Suprapubic skin (tissue), 4 donors: ENCODE measurements around the gene UBA5. TPM values are rescaled to one million over a fixed set of nuclear protein-coding genes. Genes with fewer than 3 reads are reported as not detected.

Source experiments
- DNase-seq, 2 donors: peaks; one replicate each; pipeline ENCODE4 v3.0.0-alpha.2; 2019; ENCODE audit warnings: low spot score in 2 of 2
- H3K27ac ChIP-seq: fragments of 200-600 bp; sonication (generic); one replicate; pipeline ENCODE4 v1.5.1; 2019
- H3K27me3 ChIP-seq: fragments of 200-600 bp; sonication (generic); one replicate; pipeline ENCODE4 v1.5.1; 2019
- H3K36me3 ChIP-seq: fragments of 200-600 bp; sonication (generic); one replicate; pipeline ENCODE4 v1.5.1; 2019
- H3K4me1 ChIP-seq: fragments of 200-600 bp; sonication (generic); one replicate; pipeline ENCODE4 v1.5.1; 2019
- H3K4me3 ChIP-seq: fragments of 200-600 bp; sonication (generic); one replicate; pipeline ENCODE4 v1.5.1; 2019; ENCODE audit warnings: mild to moderate bottlenecking
- H3K9me3 ChIP-seq: fragments of 200-600 bp; sonication (generic); one replicate; pipeline ENCODE4 v1.5.1; 2019
- EP300 ChIP-seq: sonication (generic); formaldehyde crosslinking; IDR thresholded peaks from one replicate; pipeline ENCODE4 v1.6.1; 2017; ENCODE audit warnings: antibody characterized with exemption
- POLR2A ChIP-seq, 2 donors: fragments of 450-650 bp; IDR thresholded peaks; one replicate each; pipeline ENCODE4 v1.6.1; 2017; ENCODE audit warnings: antibody characterized with exemption in 2 of 2, mild to moderate bottlenecking in 2 of 2, moderate library complexity in 2 of 2
- POLR2AphosphoS5 ChIP-seq, 3 donors: sonication (generic); formaldehyde crosslinking; IDR thresholded peaks; one replicate each; pipeline ENCODE4 v1.6.1; 2017; ENCODE audit warnings: antibody characterized with exemption in 3 of 3
- WGBS: methylation state at CpG from one replicate; pipeline ENCODE4 v1.1.5; 2018; 5-methylcytosine and 5-hydroxymethylcytosine counted together
- total RNA-seq, 4 donors: library from RNA; depleted of rRNA; stranded (reverse); fragments of >200 nt; gene quantifications; one replicate each; pipeline ENCODE4 v1.1.0, GENCODE V29; 2016
- TF ChIP-seq, protein P1 (sequence below), 2 donors: fragments of 200-600 bp in 1 of 2; fragments of 450-650 bp in 1 of 2; sonication (generic) in 1 of 2; IDR thresholded peaks; one replicate each; pipeline ENCODE4 v1.5.1; 2016 to 2019; ENCODE audit warnings: antibody characterized with exemption in 2 of 2, mild to moderate bottlenecking in 1 of 2, moderate library complexity in 1 of 2

Gene UBA5
- total RNA-seq, 4 donors from 2014 or later: 16.3 to 52.3 (median 27.5) TPM

DNA sequence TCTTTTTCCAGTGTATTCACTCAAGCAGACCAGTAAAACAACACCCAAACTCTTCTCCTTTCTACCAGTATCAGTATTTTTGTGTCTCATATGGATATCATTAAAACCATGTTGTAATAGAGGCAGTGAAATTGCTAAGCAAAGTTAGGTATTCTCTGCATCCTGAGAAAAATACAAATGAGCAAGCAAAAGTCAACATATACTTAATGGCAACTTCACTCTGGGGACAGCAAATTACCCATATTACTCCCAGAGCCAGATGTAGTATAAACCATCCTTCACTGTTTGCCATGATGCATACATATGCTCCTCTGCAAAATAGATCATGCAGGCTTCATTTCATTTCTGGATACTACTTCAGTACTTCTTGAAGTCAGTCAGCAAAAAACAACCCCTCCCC lies 22.1 kb downstream of the UBA5 start:
- peaks cover 77% of the 10 kb centered on the region for H3K36me3 ChIP-seq
- TF ChIP-seq POLR2A (IDR thresholded peaks at IDR 0.05) (no peak), EP300 (no peak)
- TF ChIP-seq, protein P1, sequence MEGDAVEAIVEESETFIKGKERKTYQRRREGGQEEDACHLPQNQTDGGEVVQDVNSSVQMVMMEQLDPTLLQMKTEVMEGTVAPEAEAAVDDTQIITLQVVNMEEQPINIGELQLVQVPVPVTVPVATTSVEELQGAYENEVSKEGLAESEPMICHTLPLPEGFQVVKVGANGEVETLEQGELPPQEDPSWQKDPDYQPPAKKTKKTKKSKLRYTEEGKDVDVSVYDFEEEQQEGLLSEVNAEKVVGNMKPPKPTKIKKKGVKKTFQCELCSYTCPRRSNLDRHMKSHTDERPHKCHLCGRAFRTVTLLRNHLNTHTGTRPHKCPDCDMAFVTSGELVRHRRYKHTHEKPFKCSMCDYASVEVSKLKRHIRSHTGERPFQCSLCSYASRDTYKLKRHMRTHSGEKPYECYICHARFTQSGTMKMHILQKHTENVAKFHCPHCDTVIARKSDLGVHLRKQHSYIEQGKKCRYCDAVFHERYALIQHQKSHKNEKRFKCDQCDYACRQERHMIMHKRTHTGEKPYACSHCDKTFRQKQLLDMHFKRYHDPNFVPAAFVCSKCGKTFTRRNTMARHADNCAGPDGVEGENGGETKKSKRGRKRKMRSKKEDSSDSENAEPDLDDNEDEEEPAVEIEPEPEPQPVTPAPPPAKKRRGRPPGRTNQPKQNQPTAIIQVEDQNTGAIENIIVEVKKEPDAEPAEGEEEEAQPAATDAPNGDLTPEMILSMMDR (IDR thresholded peaks at IDR 0.05): no peak
- H3K27me3 ChIP-seq: no peaks in the 10 kb centered on the region
- no peaks in the 10 kb centered on the region for H3K9me3 ChIP-seq
- no peak overlapping the region for H3K27ac ChIP-seq
- DNase-seq: no peak
- no peak overlapping the region for H3K4me3 ChIP-seq
- no peaks in the 10 kb centered on the region for H3K4me1 ChIP-seq

DNA sequence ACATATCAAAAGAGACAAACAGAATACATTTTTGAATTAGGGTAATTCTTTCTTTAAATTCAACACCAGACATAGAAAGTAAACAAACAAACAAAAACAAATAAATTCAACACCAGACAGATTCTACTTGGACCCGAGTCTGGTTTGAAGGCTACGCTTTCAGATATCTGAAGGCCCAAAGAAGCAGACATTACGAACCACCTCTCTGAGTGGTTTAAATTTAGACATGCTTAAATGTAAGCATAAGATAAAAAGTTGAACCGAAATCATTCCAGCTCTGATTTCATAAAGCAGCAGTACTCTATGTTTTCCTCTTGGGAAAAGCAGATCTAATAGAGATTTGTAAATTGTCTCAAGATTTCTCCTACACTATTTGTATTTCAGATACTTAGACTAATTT lies 29.9 kb downstream of the UBA5 start:
- TF ChIP-seq, protein P1 (IDR thresholded peaks at IDR 0.05): no peak
- TF ChIP-seq POLR2A (IDR thresholded peaks at IDR 0.05): no peak
- TF ChIP-seq POLR2AphosphoS5 (IDR thresholded peaks at IDR 0.05): no peak
- TF ChIP-seq EP300: no peak
- Histone ChIP-seq H3K4me3 (no peak overlapping the region), H3K4me1 (no peaks in the 10 kb centered on the region), H3K36me3 (peaks cover 87% of the 10 kb centered on the region), H3K9me3 (no peaks in the 10 kb centered on the region), H3K27ac (no peak overlapping the region), H3K27me3 (no peaks in the 10 kb centered on the region)
- no peak for DNase-seq
- WGBS: 98% methylated on average over 4 of the region's 4 CpGs

DNA sequence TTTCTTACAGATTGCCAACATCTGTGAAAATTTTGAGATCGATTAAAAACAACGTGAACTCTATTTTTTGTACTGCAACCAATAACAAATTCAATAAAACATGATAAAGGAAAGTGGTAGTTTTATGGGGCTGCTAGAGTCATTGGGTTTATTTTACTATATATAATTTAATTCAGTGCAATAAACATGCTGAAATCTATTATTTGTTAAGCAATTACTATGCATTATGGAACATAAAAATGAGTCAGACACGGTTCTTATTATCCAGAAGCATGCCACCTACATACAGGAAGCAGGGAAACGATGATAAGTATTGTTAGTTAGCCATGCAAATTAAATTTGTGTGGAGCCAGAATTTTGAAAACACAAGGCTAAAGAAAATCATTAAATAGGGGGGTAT lies 34.9 kb downstream of the UBA5 start:
- no peak for DNase-seq
- Histone ChIP-seq H3K4me3 (no peak overlapping the region), H3K27me3 (no peaks in the 10 kb centered on the region), H3K4me1 (no peaks in the 10 kb centered on the region), H3K27ac (no peak overlapping the region), H3K9me3 (no peaks in the 10 kb centered on the region), H3K36me3 (peaks cover 92% of the 10 kb centered on the region)
- WGBS: 42% methylated on average over 4 of the region's 4 CpGs
- TF ChIP-seq EP300: no peak
- TF ChIP-seq POLR2A (IDR thresholded peaks at IDR 0.05): no peak
- no peak for TF ChIP-seq POLR2AphosphoS5 (IDR thresholded peaks at IDR 0.05)
- TF ChIP-seq, protein P1 (IDR thresholded peaks at IDR 0.05): no peak

DNA sequence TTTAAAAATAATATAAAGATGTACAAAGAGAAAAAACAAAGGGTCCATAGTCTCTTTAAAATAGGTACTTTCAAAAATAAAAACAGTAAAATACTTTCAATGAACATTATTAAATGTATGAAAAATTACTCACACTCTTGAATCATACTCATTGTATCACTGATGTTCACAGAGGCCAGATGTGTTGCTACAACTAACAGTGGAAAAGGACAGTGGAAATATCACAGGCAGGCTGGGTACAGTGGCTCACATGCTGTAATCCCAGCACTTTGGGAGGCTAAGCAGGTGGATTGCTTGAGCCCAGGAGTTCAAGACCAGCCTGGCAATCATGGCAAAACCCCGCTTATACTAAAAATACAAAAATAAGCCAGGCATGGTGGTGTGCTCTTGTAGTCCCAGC lies 35.3 kb downstream of the UBA5 start:
- no peaks in the 10 kb centered on the region for H3K27me3 ChIP-seq
- H3K36me3 ChIP-seq: peaks cover 92% of the 10 kb centered on the region
- no peak overlapping the region for H3K27ac ChIP-seq
- no peaks in the 10 kb centered on the region for H3K4me1 ChIP-seq
- 88% methylated on average over 1 of the region's 1 CpG for WGBS
- TF ChIP-seq POLR2AphosphoS5 (IDR thresholded peaks at IDR 0.05): no peak
- TF ChIP-seq, protein P1 (IDR thresholded peaks at IDR 0.05): no peak
- TF ChIP-seq EP300: no peak
- TF ChIP-seq POLR2A (IDR thresholded peaks at IDR 0.05): no peak
- H3K4me3 ChIP-seq: no peak overlapping the region
- DNase-seq: no peak
- H3K9me3 ChIP-seq: no peaks in the 10 kb centered on the region

DNA sequence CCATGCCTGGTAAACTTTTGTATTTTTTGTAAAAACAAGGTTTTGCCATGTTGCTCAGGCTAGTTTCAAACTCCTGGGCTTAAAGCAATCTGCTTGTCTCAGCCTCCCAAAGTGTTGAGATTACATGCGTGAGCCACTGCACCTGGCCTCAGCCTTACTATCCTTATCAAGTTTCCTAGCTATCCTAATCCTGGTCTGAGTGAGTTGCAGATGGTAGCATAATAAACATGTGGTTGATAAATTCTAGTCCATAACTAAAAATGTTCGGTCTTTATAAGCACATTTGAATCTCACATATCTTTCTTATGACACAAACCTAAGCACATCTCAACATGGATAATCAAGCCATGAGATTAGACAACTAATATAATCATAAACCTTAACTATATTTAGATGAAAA lies 43.6 kb downstream of the UBA5 start:
- no peaks in the 10 kb centered on the region for H3K27me3 ChIP-seq
- no peaks in the 10 kb centered on the region for H3K4me1 ChIP-seq
- no peak overlapping the region for H3K27ac ChIP-seq
- no peak for DNase-seq
- no peaks in the 10 kb centered on the region for H3K9me3 ChIP-seq
- WGBS: 94% methylated on average over 2 of the region's 2 CpGs
- peaks cover 79% of the 10 kb centered on the region for H3K36me3 ChIP-seq
- TF ChIP-seq POLR2A (IDR thresholded peaks at IDR 0.05): no peak
- no peak for TF ChIP-seq EP300
- TF ChIP-seq, protein P1 (IDR thresholded peaks at IDR 0.05): no peak
- no peak for TF ChIP-seq POLR2AphosphoS5 (IDR thresholded peaks at IDR 0.05)
- H3K4me3 ChIP-seq: no peak overlapping the region
